Right lobe of liver (tissue), 4 donors: ENCODE data around the gene ATL2.

ENCODE experiments used
- POLR2A ChIP-seq: fragments of 450-650 bp; IDR thresholded peaks from one replicate; pipeline ENCODE4 v1.6.1; 2017; ENCODE audit warnings: antibody characterized with exemption, mild to moderate bottlenecking
- TF ChIP-seq, protein P1 (sequence below), 4 donors: fragments of 200-600 bp in 3 of 4; fragments of 450-650 bp in 1 of 4; IDR thresholded peaks; one replicate each; pipeline versions ENCODE4 v1.5.1 to v1.8.0; 2016 to 2022; ENCODE audit warnings: antibody characterized with exemption in 4 of 4, mild to moderate bottlenecking in 2 of 4
- donor health status: DM: no; HTN: no; CAD: no.
- donor health status: DM: no; HTN: no; CAD: no.
- donor health status: DM: no; HTN: yes; CAD: no.

DNA sequence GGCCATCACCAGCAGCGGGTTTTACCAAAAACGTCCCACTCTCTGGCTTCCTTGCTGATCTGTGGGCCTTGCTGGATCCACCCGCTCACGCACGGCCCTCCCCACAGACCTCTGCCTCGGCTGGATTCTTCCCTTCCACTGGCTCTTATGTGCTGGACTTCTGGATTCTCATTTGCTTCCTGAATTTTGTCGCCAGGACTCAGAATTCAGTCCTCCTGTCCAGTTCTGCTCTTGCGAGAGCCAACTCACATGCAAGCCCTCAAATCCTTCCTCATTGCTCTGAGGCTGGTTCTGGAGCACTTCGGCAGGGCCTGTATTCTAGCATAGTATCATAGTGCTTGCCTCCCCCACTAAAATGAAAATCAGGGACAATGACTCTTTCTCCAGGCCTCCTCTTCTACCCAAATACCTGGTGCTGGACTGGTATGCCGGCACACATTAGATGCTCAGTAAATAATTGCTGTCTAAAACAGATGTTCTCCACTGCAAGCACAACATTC, 115.5 kb downstream of the ATL2 start:
- TF ChIP-seq, protein P1, sequence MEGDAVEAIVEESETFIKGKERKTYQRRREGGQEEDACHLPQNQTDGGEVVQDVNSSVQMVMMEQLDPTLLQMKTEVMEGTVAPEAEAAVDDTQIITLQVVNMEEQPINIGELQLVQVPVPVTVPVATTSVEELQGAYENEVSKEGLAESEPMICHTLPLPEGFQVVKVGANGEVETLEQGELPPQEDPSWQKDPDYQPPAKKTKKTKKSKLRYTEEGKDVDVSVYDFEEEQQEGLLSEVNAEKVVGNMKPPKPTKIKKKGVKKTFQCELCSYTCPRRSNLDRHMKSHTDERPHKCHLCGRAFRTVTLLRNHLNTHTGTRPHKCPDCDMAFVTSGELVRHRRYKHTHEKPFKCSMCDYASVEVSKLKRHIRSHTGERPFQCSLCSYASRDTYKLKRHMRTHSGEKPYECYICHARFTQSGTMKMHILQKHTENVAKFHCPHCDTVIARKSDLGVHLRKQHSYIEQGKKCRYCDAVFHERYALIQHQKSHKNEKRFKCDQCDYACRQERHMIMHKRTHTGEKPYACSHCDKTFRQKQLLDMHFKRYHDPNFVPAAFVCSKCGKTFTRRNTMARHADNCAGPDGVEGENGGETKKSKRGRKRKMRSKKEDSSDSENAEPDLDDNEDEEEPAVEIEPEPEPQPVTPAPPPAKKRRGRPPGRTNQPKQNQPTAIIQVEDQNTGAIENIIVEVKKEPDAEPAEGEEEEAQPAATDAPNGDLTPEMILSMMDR (IDR thresholded peaks at IDR 0.05): no peak
- no peak for TF ChIP-seq POLR2A
